WTC11 (cell line): Measurements from ENCODE around the gene MEF2B. TPM values are rescaled to one million over a fixed set of nuclear protein-coding genes. Genes with fewer than 3 reads are reported as not detected.

Experiments used
- ATAC-seq: fragments of 200-7000 bp; cut with Tn5 transposase; 2 replicates; pipeline ENCODE4 v1.10.0; 2021; ENCODE audit warnings: mild to moderate bottlenecking, moderate library complexity
- CTCF ChIA-PET: fragments of 300-600 bp; sonication (Branson Sonifier 250); formaldehyde crosslinking; loops from one replicate; lab custom pipeline; 2021; ENCODE audit warnings: antibody characterized with exemption; lab: Charles Lee
- POLR2A ChIA-PET: fragments of 350-600 bp; sonication (Branson Sonifier 250); formaldehyde crosslinking; loops from one replicate; lab custom pipeline; 2021; ENCODE audit warnings: antibody characterized with exemption; lab: Charles Lee
- DNase-seq: peaks from one replicate; pipeline ENCODE4 v3.0.0; 2021; ENCODE audit warnings: low spot score
- H3K27ac Mint-ChIP-seq: 2 replicates; pipeline ENCODE4 v1.8.0; 2021; ENCODE audit warnings: mixed read lengths
- H3K27me3 Mint-ChIP-seq: 2 replicates; pipeline ENCODE4 v1.8.0; 2021; ENCODE audit warnings: low read depth, mild to moderate bottlenecking, moderate library complexity, mixed read lengths
- H3K36me3 Mint-ChIP-seq: 2 replicates; pipeline ENCODE4 v1.8.0; 2021; ENCODE audit warnings: mixed read lengths
- H3K4me1 Mint-ChIP-seq: 2 replicates; pipeline ENCODE4 v1.8.0; 2022; ENCODE audit warnings: mixed read lengths
- H3K4me3 Mint-ChIP-seq: 2 replicates; pipeline ENCODE4 v1.8.0; 2021; ENCODE audit warnings: mild to moderate bottlenecking, moderate library complexity, mixed read lengths
- H3K9me3 Mint-ChIP-seq: 2 replicates; pipeline ENCODE4 v1.8.0; 2021; ENCODE audit warnings: mixed read lengths
- CBFB ChIP-seq: sonication (generic); formaldehyde crosslinking; IDR thresholded peaks from 2 replicates; pipeline ENCODE4 v1.8.1; 2022; ENCODE audit warnings: mild to moderate bottlenecking, low read depth, missing genetic modification reagents
- GABPB1 ChIP-seq: sonication (generic); formaldehyde crosslinking; IDR thresholded peaks from 2 replicates; pipeline ENCODE4 v1.8.1; 2023; ENCODE audit warnings: mild to moderate bottlenecking, missing genetic modification reagents
- GTF2I ChIP-seq: fragments of 250-450 bp; sonication (Bioruptor Pico); conservative IDR thresholded peaks from 2 replicates; pipeline ENCODE4 v1.4.0; 2021; ENCODE audit warnings: mild to moderate bottlenecking
- MAX ChIP-seq: sonication (generic); formaldehyde crosslinking; IDR thresholded peaks from 2 replicates; pipeline ENCODE4 v1.8.0; 2022; ENCODE audit warnings: mild to moderate bottlenecking, missing genetic modification reagents
- USF2 ChIP-seq: sonication (generic); formaldehyde crosslinking; IDR thresholded peaks from 2 replicates; pipeline ENCODE4 v1.8.1; 2023; ENCODE audit warnings: mild to moderate bottlenecking, missing genetic modification reagents, moderate library complexity
- ZNF121 ChIP-seq: sonication (generic); formaldehyde crosslinking; IDR thresholded peaks from 2 replicates; pipeline ENCODE4 v1.8.0; 2023; ENCODE audit warnings: missing genetic modification reagents
- ZNF232 ChIP-seq: sonication (generic); formaldehyde crosslinking; IDR thresholded peaks from 2 replicates; pipeline ENCODE4 v1.8.0; 2022; ENCODE audit warnings: mild to moderate bottlenecking, missing genetic modification reagents
- ZNF423 ChIP-seq: fragments of 250-450 bp; sonication (Bioruptor Pico); IDR thresholded peaks from 2 replicates; pipeline ENCODE4 v2.1.2; 2022; ENCODE audit warnings: mild to moderate bottlenecking, moderate library complexity
- ZNF671 ChIP-seq: fragments of 250-450 bp; sonication (Bioruptor Pico); IDR thresholded peaks from 2 replicates; pipeline ENCODE4 v1.8.0; 2021; ENCODE audit warnings: mild to moderate bottlenecking
- total RNA-seq: library from RNA; stranded (reverse); gene quantifications from 3 replicates; pipeline ENCODE4 v1.2.3, GENCODE V29; 2021
- TF ChIP-seq, protein P1 (sequence below): sonication (generic); formaldehyde crosslinking; IDR thresholded peaks from 2 replicates; pipeline ENCODE4 v1.8.0; 2022; ENCODE audit warnings: missing genetic modification reagents
- TF ChIP-seq, protein P2 (sequence below): sonication (generic); formaldehyde crosslinking; IDR thresholded peaks from 2 replicates; pipeline ENCODE4 v1.8.1; 2023; ENCODE audit warnings: mild to moderate bottlenecking, missing genetic modification reagents, moderate library complexity

Gene MEF2B
- total RNA-seq, 1 experiment from 2014 or later = 1.7 TPM

DNA sequence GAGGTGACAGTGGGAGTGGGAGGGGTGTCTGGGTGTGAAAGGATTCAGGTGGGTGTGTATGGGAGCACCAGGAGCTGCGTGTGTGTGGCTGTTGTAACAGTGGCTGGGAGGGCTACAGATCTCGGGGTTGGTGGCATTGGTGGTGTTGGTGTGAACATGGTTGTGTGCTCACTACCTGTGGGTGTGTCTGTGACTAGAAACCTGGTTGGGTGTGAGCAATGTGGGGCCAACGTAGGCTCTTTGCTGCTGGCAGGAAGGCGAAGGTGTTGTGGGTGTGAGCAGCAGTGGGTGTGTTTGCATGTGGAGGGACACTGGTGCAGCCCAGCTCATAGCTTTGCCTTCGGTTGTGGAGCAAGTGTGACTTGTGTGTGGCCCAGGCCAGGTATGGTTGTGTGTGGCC is 36.9 kb upstream of the MEF2B start:
- no peak overlapping the region for H3K27ac Mint-ChIP-seq
- CTCF ChIA-PET = interaction anchor here (0.8 to 1.7 kb wide), 3 partner anchors 10 to 25 kb away, joined by 3 to 4 read pairs (median 3); no protein-coding TSS in a partner anchor
- no peak for ATAC-seq
- H3K9me3 Mint-ChIP-seq = peaks cover 7% of the 10 kb centered on the region; the same call in 1 of the 2 replicates
- POLR2A ChIA-PET = no interaction called here
- H3K4me3 Mint-ChIP-seq = no peak overlapping the region
- no peak for DNase-seq
- H3K27me3 Mint-ChIP-seq = peaks cover 80% of the 10 kb centered on the region
- peaks cover 12% of the 10 kb centered on the region for H3K4me1 Mint-ChIP-seq
- TF ChIP-seq USF2 (no peak), ZNF671 (CRISPR knock-in tag) (no peak), ZNF121 (CRISPR knock-in tag) (no peak), ZNF423 (CRISPR knock-in tag) (no peak), MAX (CRISPR knock-in tag) (no peak), GABPB1 (CRISPR knock-in tag) (no peak), ZNF232 (CRISPR knock-in tag) (no peak)
- H3K36me3 Mint-ChIP-seq = no peaks in the 10 kb centered on the region

- H3K27ac Mint-ChIP-seq = no peak overlapping the region
- TF ChIP-seq, protein P1, sequence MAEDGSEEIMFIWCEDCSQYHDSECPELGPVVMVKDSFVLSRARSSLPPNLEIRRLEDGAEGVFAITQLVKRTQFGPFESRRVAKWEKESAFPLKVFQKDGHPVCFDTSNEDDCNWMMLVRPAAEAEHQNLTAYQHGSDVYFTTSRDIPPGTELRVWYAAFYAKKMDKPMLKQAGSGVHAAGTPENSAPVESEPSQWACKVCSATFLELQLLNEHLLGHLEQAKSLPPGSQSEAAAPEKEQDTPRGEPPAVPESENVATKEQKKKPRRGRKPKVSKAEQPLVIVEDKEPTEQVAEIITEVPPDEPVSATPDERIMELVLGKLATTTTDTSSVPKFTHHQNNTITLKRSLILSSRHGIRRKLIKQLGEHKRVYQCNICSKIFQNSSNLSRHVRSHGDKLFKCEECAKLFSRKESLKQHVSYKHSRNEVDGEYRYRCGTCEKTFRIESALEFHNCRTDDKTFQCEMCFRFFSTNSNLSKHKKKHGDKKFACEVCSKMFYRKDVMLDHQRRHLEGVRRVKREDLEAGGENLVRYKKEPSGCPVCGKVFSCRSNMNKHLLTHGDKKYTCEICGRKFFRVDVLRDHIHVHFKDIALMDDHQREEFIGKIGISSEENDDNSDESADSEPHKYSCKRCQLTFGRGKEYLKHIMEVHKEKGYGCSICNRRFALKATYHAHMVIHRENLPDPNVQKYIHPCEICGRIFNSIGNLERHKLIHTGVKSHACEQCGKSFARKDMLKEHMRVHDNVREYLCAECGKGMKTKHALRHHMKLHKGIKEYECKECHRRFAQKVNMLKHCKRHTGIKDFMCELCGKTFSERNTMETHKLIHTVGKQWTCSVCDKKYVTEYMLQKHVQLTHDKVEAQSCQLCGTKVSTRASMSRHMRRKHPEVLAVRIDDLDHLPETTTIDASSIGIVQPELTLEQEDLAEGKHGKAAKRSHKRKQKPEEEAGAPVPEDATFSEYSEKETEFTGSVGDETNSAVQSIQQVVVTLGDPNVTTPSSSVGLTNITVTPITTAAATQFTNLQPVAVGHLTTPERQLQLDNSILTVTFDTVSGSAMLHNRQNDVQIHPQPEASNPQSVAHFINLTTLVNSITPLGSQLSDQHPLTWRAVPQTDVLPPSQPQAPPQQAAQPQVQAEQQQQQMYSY (CRISPR knock-in tag) = no peak
- TF ChIP-seq GTF2I (CRISPR knock-in tag) = 0 out of 2 replicates have a peak, but pooled peaks have one; percentile 20
- TF ChIP-seq, all 79 proteins: peak for 1
- Mint-ChIP-seq H3K4me1 (peaks cover 12% of the 10 kb centered on the region), H3K36me3 (no peaks in the 10 kb centered on the region), H3K4me3 (no peak overlapping the region), H3K9me3 (peaks cover 7% of the 10 kb centered on the region; the same call in 1 of the 2 replicates), H3K27me3 (peaks cover 68% of the 10 kb centered on the region)
- ChIA-PET CTCF (interaction anchor here (0.8 to 1.7 kb wide), 4 partner anchors 11 to 26 kb away, joined by 3 to 4 read pairs (median 4); no protein-coding TSS in a partner anchor), POLR2A (no interaction called here)
- ATAC-seq (no peak), DNase-seq (no peak)
These were observed 35.6 kb upstream of the MEF2B start for GRCh38 chr19:19205416-19206410.

- H3K27ac Mint-ChIP-seq = no peak overlapping the region
These were observed 34.1 kb upstream of the MEF2B start for GRCh38 chr19:19204181-19204580.

More at GRCh38 chr19:19204181-19204580, 34.1 kb upstream of the MEF2B start:
- Mint-ChIP-seq H3K27me3 (peaks cover 53% of the 10 kb centered on the region), H3K4me3 (peak overlapping the region; percentile 88; the same call in 1 of the 2 replicates), H3K4me1 (peaks cover 12% of the 10 kb centered on the region), H3K36me3 (peaks cover 3% of the 10 kb centered on the region; the same call in 1 of the 2 replicates), H3K9me3 (peaks cover 7% of the 10 kb centered on the region; the same call in 1 of the 2 replicates)
- DNase-seq (peak; percentile 37), ATAC-seq (no peak; the same call in 1 of the 2 replicates)
- CTCF ChIA-PET = interaction anchor here (0.7 to 4.2 kb wide), 5 partner anchors 12 to 370 kb away, joined by 3 to 22 read pairs (median 3); partner anchors contain the start of genes BORCS8 and RFXANK
- TF ChIP-seq GABPB1 (CRISPR knock-in tag) (no peak), CBFB (CRISPR knock-in tag) (no peak)
- TF ChIP-seq, protein P2, sequence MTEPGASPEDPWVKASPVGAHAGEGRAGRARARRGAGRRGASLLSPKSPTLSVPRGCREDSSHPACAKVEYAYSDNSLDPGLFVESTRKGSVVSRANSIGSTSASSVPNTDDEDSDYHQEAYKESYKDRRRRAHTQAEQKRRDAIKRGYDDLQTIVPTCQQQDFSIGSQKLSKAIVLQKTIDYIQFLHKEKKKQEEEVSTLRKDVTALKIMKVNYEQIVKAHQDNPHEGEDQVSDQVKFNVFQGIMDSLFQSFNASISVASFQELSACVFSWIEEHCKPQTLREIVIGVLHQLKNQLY (CRISPR knock-in tag) = no peak
- POLR2A ChIA-PET = interaction anchor here (0.7 kb wide), 1 partner anchor 370 kb away, joined by 6 read pairs; no protein-coding TSS in a partner anchor
